Measurements from ENCODE around the gene STK11.

Gene STK11

GRCh38 chr19:1169921-1170885, 35.4 kb upstream of the STK11 start:
- peaks cover 15 to 19% of the 10 kb centered on the region in 2 donors for H3K4me1 ChIP-seq (ENCODE audit: control insufficient read depth in 2 of 2, insufficient read depth in 1 of 2, low read depth in 1 of 2, low read length in 2 of 2)
- H3K9ac ChIP-seq (ENCODE audit: low read depth, low read length, poor library complexity), result peak overlapping the region; percentile 79
- H3K4ac ChIP-seq (ENCODE audit: low read length), result no peak overlapping the region
- H4K91ac ChIP-seq (ENCODE audit: low read depth, low read length, poor library complexity), result no peak overlapping the region
- H3K79me1 ChIP-seq (ENCODE audit: low read depth, low read length), result peaks cover 33% of the 10 kb centered on the region
- H3K36me3 ChIP-seq (replicated peaks in 1 of 2; ENCODE audit: control insufficient read depth in 2 of 2, insufficient read depth in 2 of 2, low read length in 2 of 2), result peaks cover 9 to 22% of the 10 kb centered on the region in 2 donors
- H3K14ac ChIP-seq (ENCODE audit: low read length), result peak overlapping the region; percentile 59
- H3K9me3 ChIP-seq (replicated peaks in 1 of 2; ENCODE audit: control insufficient read depth in 2 of 2, insufficient read depth in 1 of 2, low read depth in 1 of 2, low read length in 2 of 2), result peaks cover 3 to 13% of the 10 kb centered on the region in 2 donors
- peak overlapping the region; percentile 9 for H2AK5ac ChIP-seq (ENCODE audit: low read depth, low read length)
- no peak overlapping the region for H3K18ac ChIP-seq (ENCODE audit: low read length)
- peak overlapping the region; percentile 58 for H4K8ac ChIP-seq (ENCODE audit: low read depth, low read length)
- H2BK15ac ChIP-seq (ENCODE audit: low read length), result no peak overlapping the region
- peak overlapping the region in 1 of 2 donors; percentile 44 for H3K4me3 ChIP-seq (ENCODE audit: low read length in 2 of 2)
- H2BK5ac ChIP-seq (ENCODE audit: low read length), result no peak overlapping the region
- no peaks in the 10 kb centered on the region for H3K27me3 ChIP-seq (ENCODE audit: control insufficient read depth in 3 of 3, insufficient read depth in 3 of 3, low read depth in 1 of 3, low read length in 3 of 3)
- no peak overlapping the region for H3K27ac ChIP-seq (replicated peaks; ENCODE audit: low read length)
- peak overlapping the region; percentile 59 for H3K23ac ChIP-seq (ENCODE audit: low read depth, low read length, poor library complexity)
- H2BK120ac ChIP-seq (ENCODE audit: low read depth, low read length), result no peak overlapping the region
- no peak overlapping the region for H3K4me2 ChIP-seq (ENCODE audit: insufficient read depth, low read length, poor library complexity, severe bottlenecking)
- peak overlapping the region; percentile 87 for H2BK12ac ChIP-seq (ENCODE audit: low read length)
- H2AFZ ChIP-seq (ENCODE audit: low read length), result no peak overlapping the region
- DNase-seq (ENCODE audit: low spot score), result no peak
- no CpG with 5 or more reads among the region's 52 CpGs for WGBS, 2 donors (ENCODE audit: extremely low coverage in 2 of 2, insufficient read length in 2 of 2, insufficient replicate concordance in 1 of 2)

- H3K79me1 ChIP-seq (ENCODE audit: low read depth, low read length), result peaks cover 33% of the 10 kb centered on the region
- H3K4me1 ChIP-seq (ENCODE audit: control insufficient read depth in 2 of 2, insufficient read depth in 1 of 2, low read depth in 1 of 2, low read length in 2 of 2), result peaks cover 15 to 19% of the 10 kb centered on the region in 2 donors
- H2BK120ac ChIP-seq (ENCODE audit: low read depth, low read length), result no peak overlapping the region
- no peak overlapping the region for H2BK15ac ChIP-seq (ENCODE audit: low read length)
- 100% methylated on average over 8 of the region's 38 CpGs; no CpG with 5 or more reads in 1 of the 2 donors for WGBS, 2 donors (ENCODE audit: extremely low coverage in 2 of 2, insufficient read length in 2 of 2, insufficient replicate concordance in 1 of 2)
- H2AFZ ChIP-seq (ENCODE audit: low read length), result no peak overlapping the region
- H3K9ac ChIP-seq (ENCODE audit: low read depth, low read length, poor library complexity), result peak overlapping the region; percentile 54
- H2BK5ac ChIP-seq (ENCODE audit: low read length), result no peak overlapping the region
- peak overlapping the region; percentile 59 for H3K14ac ChIP-seq (ENCODE audit: low read length)
- H3K27ac ChIP-seq (replicated peaks; ENCODE audit: low read length), result no peak overlapping the region
- H3K4me2 ChIP-seq (ENCODE audit: insufficient read depth, low read length, poor library complexity, severe bottlenecking), result no peak overlapping the region
- peak overlapping the region in 1 of 2 donors; percentile 27 for H3K4me3 ChIP-seq (ENCODE audit: low read length in 2 of 2)
- H3K23ac ChIP-seq (ENCODE audit: low read depth, low read length, poor library complexity), result peak overlapping the region; percentile 59
- no peak overlapping the region for H3K4ac ChIP-seq (ENCODE audit: low read length)
- DNase-seq (ENCODE audit: low spot score), result no peak
- H3K36me3 ChIP-seq (replicated peaks in 1 of 2; ENCODE audit: control insufficient read depth in 2 of 2, insufficient read depth in 2 of 2, low read length in 2 of 2), result peaks cover 9 to 22% of the 10 kb centered on the region in 2 donors
- H2AK5ac ChIP-seq (ENCODE audit: low read depth, low read length), result peak overlapping the region; percentile 20
- H2BK12ac ChIP-seq (ENCODE audit: low read length), result peak overlapping the region; percentile 87
- peaks cover 3 to 13% of the 10 kb centered on the region in 2 donors for H3K9me3 ChIP-seq (replicated peaks in 1 of 2; ENCODE audit: control insufficient read depth in 2 of 2, insufficient read depth in 1 of 2, low read depth in 1 of 2, low read length in 2 of 2)
- no peak overlapping the region for H4K91ac ChIP-seq (ENCODE audit: low read depth, low read length, poor library complexity)
- H4K8ac ChIP-seq (ENCODE audit: low read depth, low read length), result no peak overlapping the region
- H3K18ac ChIP-seq (ENCODE audit: low read length), result no peak overlapping the region
- no peaks in the 10 kb centered on the region for H3K27me3 ChIP-seq (ENCODE audit: control insufficient read depth in 3 of 3, insufficient read depth in 3 of 3, low read depth in 1 of 3, low read length in 3 of 3)
These were observed 34.4 kb upstream of the STK11 start for GRCh38 chr19:1170938-1171754.

DNA sequence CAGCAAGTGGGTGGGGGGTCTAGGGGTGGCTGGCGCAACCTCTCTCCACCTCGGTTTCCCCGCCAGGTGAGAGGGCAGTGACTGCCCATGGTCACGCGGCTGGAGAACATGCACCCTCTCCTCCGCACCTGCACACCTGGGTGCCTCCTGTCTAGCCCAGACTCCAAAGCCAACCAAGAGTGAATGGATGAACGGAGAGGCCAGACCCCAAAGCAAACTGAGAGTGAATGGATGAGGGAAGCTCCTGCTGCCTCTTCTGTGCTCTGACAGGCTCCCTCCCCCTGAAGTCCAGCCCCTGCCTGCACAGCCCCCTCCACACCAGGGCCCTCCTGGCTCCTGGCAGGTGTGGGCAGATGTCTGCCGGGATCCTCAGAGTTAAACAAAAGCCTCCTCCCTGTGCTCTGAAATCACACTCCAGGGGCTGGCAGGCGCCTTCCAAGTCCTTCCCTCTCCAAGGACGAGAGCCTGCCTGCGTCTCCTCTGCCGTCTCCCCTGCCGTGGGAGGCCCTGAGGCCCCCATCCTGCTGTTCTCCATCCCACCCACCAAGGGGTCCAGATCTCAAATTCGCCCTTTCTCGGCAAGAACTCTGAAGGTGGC, 33.7 kb upstream of the STK11 start:
- Histone ChIP-seq H4K8ac (ENCODE audit: low read depth, low read length) (no peak overlapping the region), H2AFZ (ENCODE audit: low read length) (no peak overlapping the region), H3K27me3 (ENCODE audit: control insufficient read depth in 3 of 3, insufficient read depth in 3 of 3, low read depth in 1 of 3, low read length in 3 of 3) (no peaks in the 10 kb centered on the region), H2BK5ac (ENCODE audit: low read length) (peak overlapping the region; percentile 90), H2BK15ac (ENCODE audit: low read length) (no peak overlapping the region), H2BK12ac (ENCODE audit: low read length) (no peak overlapping the region), H3K4me3 (ENCODE audit: low read length in 2 of 2) (peak overlapping the region in 1 of 2 donors; percentile 90), H3K18ac (ENCODE audit: low read length) (peak overlapping the region; percentile 57), H4K91ac (ENCODE audit: low read depth, low read length, poor library complexity) (no peak overlapping the region), H3K4me1 (ENCODE audit: control insufficient read depth in 2 of 2, insufficient read depth in 1 of 2, low read depth in 1 of 2, low read length in 2 of 2) (peaks cover 15 to 19% of the 10 kb centered on the region in 2 donors), H2BK120ac (ENCODE audit: low read depth, low read length) (peak overlapping the region; percentile 91), H3K4ac (ENCODE audit: low read length) (peak overlapping the region; percentile 66), H3K4me2 (ENCODE audit: insufficient read depth, low read length, poor library complexity, severe bottlenecking) (peak overlapping the region; percentile 91), H3K14ac (ENCODE audit: low read length) (peak overlapping the region; percentile 71), H3K23ac (ENCODE audit: low read depth, low read length, poor library complexity) (peak overlapping the region; percentile 96), H2AK5ac (ENCODE audit: low read depth, low read length) (peak overlapping the region; percentile 96), H3K79me1 (ENCODE audit: low read depth, low read length) (peaks cover 33% of the 10 kb centered on the region), H3K36me3 (replicated peaks in 1 of 2; ENCODE audit: control insufficient read depth in 2 of 2, insufficient read depth in 2 of 2, low read length in 2 of 2) (peaks cover 5 to 17% of the 10 kb centered on the region in 2 donors), H3K9me3 (replicated peaks in 1 of 2; ENCODE audit: control insufficient read depth in 2 of 2, insufficient read depth in 1 of 2, low read depth in 1 of 2, low read length in 2 of 2) (peaks cover 3 to 7% of the 10 kb centered on the region in 2 donors), H3K9ac (ENCODE audit: low read depth, low read length, poor library complexity) (peak overlapping the region; percentile 54), H3K27ac (replicated peaks; ENCODE audit: low read length) (no peak overlapping the region)
- WGBS, 2 donors (ENCODE audit: extremely low coverage in 2 of 2, insufficient read length in 2 of 2, insufficient replicate concordance in 1 of 2), result no CpG with 5 or more reads among the region's 15 CpGs
- DNase-seq (ENCODE audit: low spot score), result no peak

All from neuronal stem cell (in vitro differentiated cells).